ENCODE measurements around the gene PRICKLE2.

PRICKLE2 gene

GRCh38 chr3:64224826-64225610 is at the start of gene PRICKLE2:
Gene PRICKLE2 (minus strand): TSS chr3:64225466. CDS start chr3:64198927, 26,539 bp downstream.
- DNase-seq = no peak

DNA sequence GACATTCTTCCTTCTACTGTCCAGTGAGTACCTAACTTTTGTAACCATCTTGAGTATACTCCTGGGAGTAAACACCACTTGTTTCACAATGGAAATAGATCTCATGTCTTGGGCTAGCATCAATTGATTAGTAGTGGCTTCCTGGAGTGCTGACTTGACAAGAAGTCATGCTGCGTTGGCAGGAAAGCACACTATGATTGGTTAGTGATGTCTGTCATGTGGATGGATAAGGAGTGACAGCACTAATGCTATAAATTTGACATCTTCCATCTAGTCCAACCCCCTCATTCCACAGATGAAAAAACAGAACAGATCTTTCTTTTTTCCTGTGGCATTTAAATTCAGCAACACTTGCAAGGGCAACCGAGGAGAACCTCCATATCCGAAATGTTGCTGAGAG is 47.6 kb upstream of the PRICKLE2 start:
- no peak for DNase-seq

DNA sequence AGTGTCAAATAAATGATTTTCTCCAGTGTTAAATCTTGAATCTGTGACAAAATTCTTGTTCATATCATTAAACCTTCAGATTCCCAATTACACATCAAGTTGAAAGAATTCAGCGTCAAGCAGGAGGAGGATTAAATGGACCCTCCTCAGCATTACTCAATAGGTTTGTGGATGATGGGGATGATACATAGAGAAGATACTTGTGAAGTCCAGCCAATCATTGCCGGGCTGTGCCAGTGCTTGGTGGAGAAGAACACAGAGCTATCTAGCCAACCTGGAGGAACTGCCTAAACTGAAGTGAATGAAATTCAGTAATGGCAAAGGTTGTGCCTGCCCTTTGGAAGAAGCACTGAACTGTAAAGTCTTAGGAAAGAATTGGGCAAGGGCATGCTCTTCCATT is 47.0 kb upstream of the PRICKLE2 start:
- DNase-seq = no peak

- DNase-seq = no peak
Observed at GRCh38 chr3:64271631-64272030, 46.4 kb upstream of the PRICKLE2 start.

DNA sequence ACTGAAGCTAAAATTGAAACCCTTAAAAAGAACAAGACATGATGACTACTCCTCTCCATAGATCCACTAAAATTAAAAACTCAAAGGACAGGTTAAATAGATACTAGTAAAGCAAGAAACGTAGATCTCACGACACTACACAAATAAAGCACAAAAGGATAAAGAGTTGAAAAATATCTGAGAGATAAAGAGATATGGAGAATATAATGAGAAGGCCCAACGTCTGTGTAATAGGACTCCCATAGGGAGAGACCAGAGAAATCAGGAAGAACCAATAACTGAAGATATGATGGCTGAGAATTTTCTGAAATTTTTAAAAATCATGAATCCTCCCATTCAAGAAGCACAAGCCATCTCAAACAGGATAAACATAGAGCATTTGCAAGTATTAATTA is 45.6 kb upstream of the PRICKLE2 start:
- no peak for DNase-seq

DNA sequence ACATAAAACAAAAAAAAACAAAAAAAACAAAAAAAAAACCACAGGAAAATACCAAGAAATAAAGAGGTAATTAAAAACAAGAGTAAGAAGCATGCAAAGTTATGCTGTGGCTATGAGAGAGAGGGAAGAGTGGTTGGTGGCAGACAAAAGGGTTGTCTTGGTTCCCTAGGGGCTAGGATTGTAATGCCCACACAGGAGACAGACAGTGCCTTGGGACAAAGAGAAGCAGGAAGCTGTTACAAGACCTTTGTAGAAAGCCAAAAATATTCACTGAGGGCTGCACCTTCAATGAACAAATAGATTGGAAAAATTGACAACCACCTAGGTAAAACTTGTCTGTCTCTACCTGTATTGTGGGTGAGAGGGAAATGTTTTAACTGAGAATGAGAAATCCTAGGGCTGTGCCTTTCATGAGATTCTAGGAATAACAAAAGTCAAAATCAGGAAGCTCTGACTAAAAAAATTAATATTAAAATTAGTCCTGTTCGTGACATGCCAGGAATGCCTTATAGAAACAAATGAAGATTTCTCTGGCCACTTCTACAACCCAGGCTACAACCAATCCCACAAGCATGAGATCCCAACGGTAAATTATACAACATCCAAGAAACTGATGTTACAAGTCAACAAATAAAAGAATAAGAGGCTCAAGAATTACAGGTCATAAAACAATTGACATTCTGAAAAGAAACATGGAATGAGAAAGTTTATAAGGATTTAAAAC is 45.0 kb upstream of the PRICKLE2 start:
- no peak for DNase-seq

GRCh38 chr3:64268926-64269325 is 43.7 kb upstream of the PRICKLE2 start:
- no peak for DNase-seq

DNA sequence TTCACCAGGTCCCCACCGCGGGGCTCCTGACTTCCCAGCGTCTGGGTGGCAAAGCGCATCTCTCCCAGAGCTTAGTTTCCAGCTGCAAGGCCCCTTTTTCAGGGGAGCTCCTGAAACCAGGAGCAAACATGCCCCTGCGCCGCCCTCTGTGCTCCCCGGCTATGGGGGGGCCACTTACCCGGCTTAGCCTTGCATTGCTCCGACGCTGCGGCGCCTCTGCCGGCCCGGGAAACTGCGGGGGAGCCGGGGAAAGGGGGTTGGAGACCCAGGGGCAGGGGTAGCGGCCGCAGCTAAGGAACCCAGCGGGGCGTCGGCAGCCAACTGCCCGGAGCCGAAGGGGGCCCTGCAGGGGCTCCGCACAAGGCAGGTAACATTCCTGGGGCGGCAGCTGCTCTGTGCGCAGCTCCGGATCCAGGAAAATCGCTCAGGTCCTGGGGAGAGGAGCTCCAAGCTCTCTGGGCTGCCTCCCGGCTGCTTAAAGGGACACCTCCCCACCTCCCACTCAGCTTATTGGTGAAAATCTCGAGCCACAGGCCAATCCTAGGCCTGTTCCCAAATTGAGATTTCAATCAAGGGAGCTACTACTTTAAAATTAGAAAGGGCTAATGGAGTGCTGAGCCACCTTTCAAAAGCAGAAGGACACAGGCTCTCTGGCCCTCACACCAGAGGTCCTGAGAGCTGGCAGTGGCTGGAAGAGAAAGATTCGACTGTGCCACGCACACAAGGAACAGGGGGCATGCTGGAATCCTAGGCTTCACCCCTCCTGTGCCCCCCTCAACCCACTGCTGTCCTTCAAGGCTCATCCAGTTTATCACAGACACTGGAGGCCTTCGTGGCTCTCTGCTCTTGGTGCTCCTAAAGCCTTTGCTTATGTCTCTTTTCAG is 42.7 kb upstream of the PRICKLE2 start:
- no peak for DNase-seq

DNA sequence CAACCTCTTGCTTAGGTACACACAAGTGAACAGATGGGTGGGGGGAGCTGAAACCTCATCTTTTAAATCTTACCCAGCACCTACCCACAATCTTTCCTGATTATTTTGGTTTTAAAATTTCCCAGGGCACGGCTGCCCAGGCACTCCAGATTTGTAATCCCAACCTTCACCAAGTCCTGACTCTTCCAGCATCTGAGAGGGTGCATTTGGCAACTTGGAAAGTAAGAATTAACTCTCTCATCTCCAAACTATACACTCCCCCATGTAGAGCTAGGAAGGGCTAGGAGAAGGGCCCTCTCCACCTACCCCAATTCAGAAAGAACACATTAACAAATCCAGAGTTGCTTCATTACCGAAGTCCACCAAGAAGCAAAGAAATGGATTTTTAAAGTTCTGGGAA is 41.7 kb upstream of the PRICKLE2 start:
- no peak for DNase-seq

DNA sequence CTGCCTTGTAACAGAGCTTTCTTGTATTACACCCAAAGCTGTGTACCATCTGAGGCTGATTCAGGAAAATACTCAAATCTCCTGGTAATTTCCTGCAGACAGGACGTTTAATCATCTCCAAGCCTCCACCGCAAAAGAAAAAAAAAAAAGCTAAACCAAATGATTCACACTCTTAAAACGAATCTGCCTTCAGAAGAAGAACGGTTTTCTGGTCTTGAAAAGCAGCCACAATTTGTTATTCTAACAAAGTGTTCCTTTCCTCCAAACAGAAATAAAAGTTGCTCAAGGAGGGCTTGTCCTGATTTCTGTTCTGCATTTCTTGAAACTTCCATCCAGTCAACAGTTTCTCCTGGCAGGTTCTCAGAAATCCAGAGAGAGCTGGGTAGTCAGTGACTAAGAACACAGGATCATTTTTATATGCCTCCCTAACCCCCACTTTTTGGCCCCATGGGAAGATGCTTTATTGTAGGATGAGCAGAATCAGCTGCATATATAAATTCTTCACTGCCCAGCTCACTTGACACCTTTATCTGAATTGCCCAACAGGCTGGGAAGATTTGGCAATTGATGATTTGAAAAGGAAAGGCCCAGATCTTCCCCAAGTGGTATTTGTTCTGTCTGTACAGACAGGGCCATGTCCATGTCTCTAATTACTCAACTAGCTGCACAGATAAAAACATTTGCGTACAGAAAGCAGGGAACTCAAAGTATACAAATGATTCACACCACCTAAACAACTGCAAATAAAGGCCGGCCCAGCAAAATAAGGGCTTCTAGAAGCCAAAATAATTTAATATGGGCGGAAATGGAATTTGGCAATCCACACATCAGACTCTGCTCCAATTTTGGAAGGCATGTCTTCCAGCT is 41.0 kb upstream of the PRICKLE2 start:
- DNase-seq = no peak

- DNase-seq = no peak
Observed at GRCh38 chr3:64265646-64266045, 40.4 kb upstream of the PRICKLE2 start.

GRCh38 chr3:64264501-64265109 is 39.3 kb upstream of the PRICKLE2 start:
- DNase-seq = no peak

DNA sequence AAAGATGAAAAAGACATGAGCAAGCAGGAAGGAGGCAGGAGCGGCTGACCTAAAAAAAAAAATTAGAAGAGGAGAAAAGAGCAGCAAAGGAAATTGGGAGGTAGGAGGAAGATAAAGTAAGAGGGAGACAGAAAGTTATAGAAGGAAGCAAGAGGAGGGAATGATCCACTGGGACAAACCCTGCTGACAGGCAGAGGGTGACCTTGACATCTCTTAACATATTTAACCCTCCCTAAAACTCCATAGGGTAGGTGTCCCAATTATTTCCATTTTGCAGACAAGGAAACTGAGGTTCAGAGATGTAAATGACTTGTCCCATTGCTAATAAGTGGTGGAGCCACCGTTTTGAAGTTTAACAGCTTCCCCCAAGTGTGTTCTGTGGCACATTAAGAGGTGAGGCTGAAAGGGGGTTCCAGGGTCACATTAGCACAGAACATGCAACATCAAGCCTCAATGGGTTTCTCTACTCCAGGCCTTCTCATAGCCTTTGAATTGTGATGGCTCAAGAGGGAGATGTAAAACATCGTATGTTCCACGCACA is 37.4 kb upstream of the PRICKLE2 start:
- DNase-seq = no peak

GRCh38 chr3:64260431-64260830 is 35.2 kb upstream of the PRICKLE2 start:
- no peak for DNase-seq

GRCh38 chr3:64259636-64260035 is 34.4 kb upstream of the PRICKLE2 start:
- no peak for DNase-seq

DNA sequence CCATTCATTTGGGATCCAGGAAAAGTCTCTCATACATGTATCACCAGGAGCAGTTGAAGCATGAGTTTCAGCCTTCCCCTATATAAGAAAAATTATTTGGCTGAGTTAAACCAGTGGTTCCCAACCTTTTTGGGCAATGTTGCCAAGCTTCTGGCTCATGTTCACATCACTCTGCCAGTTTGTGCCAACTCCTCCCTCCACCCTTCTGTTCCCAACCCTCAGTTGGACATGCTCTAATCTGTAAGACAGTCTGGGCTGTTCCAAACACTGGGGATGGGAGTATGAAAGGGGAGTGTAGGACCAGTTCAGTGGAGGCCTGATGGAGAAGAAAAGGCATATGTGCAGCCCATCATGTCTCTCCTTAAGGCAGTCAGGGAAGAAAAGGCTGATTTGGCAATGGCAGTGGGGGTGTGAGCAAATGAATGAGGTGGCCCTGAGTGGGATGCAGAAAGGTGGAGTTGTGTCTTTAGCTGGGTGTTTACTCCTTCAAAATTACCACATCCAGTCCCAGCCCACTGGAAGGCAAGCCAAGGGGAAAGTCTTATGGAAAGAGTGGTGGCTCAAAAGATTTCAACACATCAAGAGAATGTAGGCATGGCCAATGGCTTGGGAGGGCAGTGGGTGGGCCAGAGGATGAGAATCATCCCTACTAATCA is 32.0 kb upstream of the PRICKLE2 start:
- DNase-seq = no peak

DNA sequence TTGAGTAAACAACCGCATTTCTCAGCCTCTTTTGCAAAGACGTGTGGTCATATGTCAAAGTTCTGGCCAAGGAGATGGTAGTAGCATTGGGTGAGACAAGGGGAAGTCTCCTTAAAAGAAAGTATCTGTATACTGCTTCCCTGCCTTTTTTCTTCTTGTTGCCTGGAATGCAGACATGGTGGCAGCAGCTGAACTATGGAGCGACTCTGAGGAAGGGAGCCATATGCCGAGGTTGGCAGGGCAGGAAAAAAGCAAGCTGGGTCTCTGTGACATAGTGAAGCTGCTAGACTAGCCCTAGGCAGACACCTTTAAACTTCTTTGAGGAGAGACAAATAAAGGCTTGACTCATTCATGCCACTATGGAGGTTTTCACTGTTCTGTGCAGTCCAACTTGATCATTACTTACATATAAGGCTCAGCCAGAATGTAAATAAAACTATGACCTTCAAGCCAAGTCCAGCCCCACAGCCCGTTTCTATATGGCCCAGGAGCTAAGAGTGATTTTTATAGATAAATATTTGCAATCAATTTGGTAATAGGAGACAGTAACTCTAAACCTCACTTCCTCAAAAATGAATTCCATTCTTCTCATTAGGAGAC is 30.6 kb upstream of the PRICKLE2 start:
- no peak for DNase-seq

- no peak for DNase-seq
Observed at GRCh38 chr3:64254443-64254842, 29.2 kb upstream of the PRICKLE2 start.

DNA sequence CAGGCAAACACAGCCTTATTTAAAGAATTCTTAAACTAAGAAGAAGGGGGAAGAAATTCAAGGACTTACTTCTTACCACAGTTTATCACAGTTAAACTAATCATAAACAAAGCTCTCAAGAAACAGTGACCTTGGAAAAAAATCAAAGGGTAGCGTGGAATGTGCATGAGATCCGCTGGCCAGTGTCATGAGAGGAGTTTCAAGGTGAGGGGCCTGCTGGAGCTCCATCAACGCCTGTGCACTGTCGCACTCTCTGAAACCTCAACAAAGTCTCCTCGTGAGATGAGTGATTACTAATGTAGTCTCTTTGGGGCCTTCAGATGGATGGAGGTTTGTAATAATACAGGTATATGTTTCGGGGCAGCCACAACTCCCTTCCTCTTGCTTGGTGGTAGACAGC is 28.4 kb upstream of the PRICKLE2 start:
- no peak for DNase-seq

DNA sequence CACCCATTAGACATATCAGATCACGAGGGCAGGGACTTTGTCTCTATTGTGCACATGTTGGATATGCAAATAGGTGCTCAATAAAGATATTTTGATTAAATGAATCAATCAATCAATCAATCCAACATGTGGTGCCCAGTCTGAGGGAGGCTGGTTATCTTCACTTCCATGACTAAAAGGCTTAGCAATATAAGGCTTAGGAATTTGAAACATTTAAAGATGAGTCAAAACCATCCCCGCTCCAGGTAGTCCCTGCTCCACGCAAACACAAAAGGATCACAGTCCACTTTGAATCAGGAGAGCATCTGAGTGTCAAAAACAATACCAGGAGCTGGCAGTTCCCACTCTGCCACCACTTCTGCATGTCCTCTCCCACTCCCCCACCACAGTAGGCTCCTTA is 25.8 kb upstream of the PRICKLE2 start:
- DNase-seq = no peak
